Measurements from ENCODE around the gene MAP1LC3B.

MAP1LC3B gene

DNA sequence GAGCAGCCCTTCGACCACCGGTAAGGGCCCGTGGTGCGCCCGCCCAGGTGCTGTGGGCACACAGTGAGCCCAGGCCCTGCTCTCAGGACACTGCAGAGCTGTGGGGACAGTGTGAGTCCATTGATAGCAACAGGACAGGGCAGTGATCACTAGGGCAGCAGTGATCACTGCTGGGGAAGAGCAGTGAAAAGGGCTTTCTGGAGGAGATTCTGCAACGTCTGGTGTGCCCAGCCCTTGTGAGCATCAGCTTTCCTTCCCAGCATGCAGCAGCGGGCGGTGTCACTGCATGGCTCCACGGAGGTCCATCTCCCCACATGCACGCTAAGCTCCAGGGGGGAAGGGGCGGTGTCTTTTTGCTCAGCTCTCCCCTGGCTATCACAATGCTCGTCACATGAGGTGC is 32.1 kb downstream of the MAP1LC3B start:
- Histone ChIP-seq H2AK5ac (ENCODE audit: low read length, severe bottlenecking) (no peak overlapping the region), H2BK120ac (ENCODE audit: low read depth, low read length) (no peak overlapping the region), H2BK15ac (ENCODE audit: low read depth, poor library complexity, severe bottlenecking) (no peak overlapping the region), H3K14ac (ENCODE audit: low read length in 2 of 2) (no peak overlapping the region), H3K23ac (ENCODE audit: low read length in 2 of 2) (no peak overlapping the region), H3K4me3 (ENCODE audit: insufficient read depth in 1 of 2, low read depth in 1 of 2, low read length in 2 of 2) (no peak overlapping the region), H3K4me2 (ENCODE audit: low read length, poor library complexity, severe bottlenecking) (no peak overlapping the region), H3K18ac (ENCODE audit: low read depth in 1 of 2, low read length in 2 of 2) (no peak overlapping the region), H3K27ac (ENCODE audit: low read length, poor library complexity, severe bottlenecking) (no peak overlapping the region), H3K27me3 (ENCODE audit: control insufficient read depth in 1 of 2, insufficient read depth in 1 of 2, low read length in 2 of 2) (no peaks in the 10 kb centered on the region), H2BK5ac (ENCODE audit: low read depth, low read length, poor library complexity, severe bottlenecking) (no peak overlapping the region), H2AFZ (ENCODE audit: low read depth, low read length) (no peak overlapping the region), H3K79me1 (replicated peaks; ENCODE audit: low read length, poor library complexity, severe bottlenecking) (peaks cover 67% of the 10 kb centered on the region), H3K9ac (ENCODE audit: low read length) (no peak overlapping the region), H3K36me3 (ENCODE audit: control insufficient read depth in 1 of 2, insufficient read depth in 2 of 2, low read depth in 1 of 2, low read length in 2 of 2) (peaks cover 67 to 92% of the 10 kb centered on the region in 2 experiments), H3K9me3 (ENCODE audit: control insufficient read depth, low read length) (no peaks in the 10 kb centered on the region), H3K4ac (ENCODE audit: low read depth in 1 of 2, low read length in 2 of 2) (no peak overlapping the region), H2BK12ac (ENCODE audit: low read length in 2 of 2) (no peak overlapping the region), H3K4me1 (ENCODE audit: control insufficient read depth, insufficient read depth, low read depth, low read length) (peaks cover 6% of the 10 kb centered on the region), H4K8ac (ENCODE audit: low read length) (no peak overlapping the region), H4K91ac (ENCODE audit: low read length) (no peak overlapping the region)
- DNase-seq = no peak
- 88% methylated on average over 12 of the region's 12 CpGs for WGBS

DNA sequence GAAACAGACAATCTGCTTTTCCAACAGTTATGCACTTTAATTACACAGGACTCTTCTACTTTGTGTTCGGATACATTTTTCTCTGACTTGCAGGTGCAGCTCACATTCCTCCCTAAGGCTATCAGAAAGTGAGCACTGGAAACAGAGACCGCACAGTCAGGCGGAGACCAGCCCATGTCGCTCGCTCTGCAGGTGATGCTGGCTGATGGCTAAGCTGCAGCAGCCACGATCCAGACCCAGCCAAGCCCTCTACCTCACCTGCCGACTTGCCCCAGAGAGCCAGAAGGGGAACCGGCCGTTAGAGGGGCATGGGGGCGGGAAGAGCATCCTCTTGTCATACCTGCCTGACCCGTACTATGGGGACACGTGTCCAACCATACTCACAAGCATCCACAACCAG is 33.8 kb downstream of the MAP1LC3B start:
- H3K23ac ChIP-seq (ENCODE audit: low read length in 2 of 2) = no peak overlapping the region
- no peak overlapping the region for H2AK5ac ChIP-seq (ENCODE audit: low read length, severe bottlenecking)
- no peak overlapping the region for H2BK120ac ChIP-seq (ENCODE audit: low read depth, low read length)
- H2BK12ac ChIP-seq (ENCODE audit: low read length in 2 of 2) = no peak overlapping the region
- no peak overlapping the region for H4K8ac ChIP-seq (ENCODE audit: low read length)
- no peak overlapping the region for H2AFZ ChIP-seq (ENCODE audit: low read depth, low read length)
- no peak overlapping the region for H3K9ac ChIP-seq (ENCODE audit: low read length)
- no peaks in the 10 kb centered on the region for H3K27me3 ChIP-seq (ENCODE audit: control insufficient read depth in 1 of 2, insufficient read depth in 1 of 2, low read length in 2 of 2)
- no peak overlapping the region for H3K4ac ChIP-seq (ENCODE audit: low read depth in 1 of 2, low read length in 2 of 2)
- WGBS = 96% methylated on average over 12 of the region's 12 CpGs
- H3K27ac ChIP-seq (ENCODE audit: low read length, poor library complexity, severe bottlenecking) = no peak overlapping the region
- no peak overlapping the region for H2BK5ac ChIP-seq (ENCODE audit: low read depth, low read length, poor library complexity, severe bottlenecking)
- no peak overlapping the region for H3K4me2 ChIP-seq (ENCODE audit: low read length, poor library complexity, severe bottlenecking)
- no peaks in the 10 kb centered on the region for H3K9me3 ChIP-seq (ENCODE audit: control insufficient read depth, low read length)
- H3K4me3 ChIP-seq (ENCODE audit: insufficient read depth in 1 of 2, low read depth in 1 of 2, low read length in 2 of 2) = no peak overlapping the region
- H4K91ac ChIP-seq (ENCODE audit: low read length) = no peak overlapping the region
- peaks cover 6% of the 10 kb centered on the region for H3K4me1 ChIP-seq (ENCODE audit: control insufficient read depth, insufficient read depth, low read depth, low read length)
- H3K36me3 ChIP-seq (ENCODE audit: control insufficient read depth in 1 of 2, insufficient read depth in 2 of 2, low read depth in 1 of 2, low read length in 2 of 2) = peaks cover 62 to 89% of the 10 kb centered on the region in 2 experiments
- H2BK15ac ChIP-seq (ENCODE audit: low read depth, poor library complexity, severe bottlenecking) = no peak overlapping the region
- peaks cover 61% of the 10 kb centered on the region for H3K79me1 ChIP-seq (replicated peaks; ENCODE audit: low read length, poor library complexity, severe bottlenecking)
- DNase-seq = no peak
- H3K18ac ChIP-seq (ENCODE audit: low read depth in 1 of 2, low read length in 2 of 2) = no peak overlapping the region
- H3K14ac ChIP-seq (ENCODE audit: low read length in 2 of 2) = no peak overlapping the region

DNA sequence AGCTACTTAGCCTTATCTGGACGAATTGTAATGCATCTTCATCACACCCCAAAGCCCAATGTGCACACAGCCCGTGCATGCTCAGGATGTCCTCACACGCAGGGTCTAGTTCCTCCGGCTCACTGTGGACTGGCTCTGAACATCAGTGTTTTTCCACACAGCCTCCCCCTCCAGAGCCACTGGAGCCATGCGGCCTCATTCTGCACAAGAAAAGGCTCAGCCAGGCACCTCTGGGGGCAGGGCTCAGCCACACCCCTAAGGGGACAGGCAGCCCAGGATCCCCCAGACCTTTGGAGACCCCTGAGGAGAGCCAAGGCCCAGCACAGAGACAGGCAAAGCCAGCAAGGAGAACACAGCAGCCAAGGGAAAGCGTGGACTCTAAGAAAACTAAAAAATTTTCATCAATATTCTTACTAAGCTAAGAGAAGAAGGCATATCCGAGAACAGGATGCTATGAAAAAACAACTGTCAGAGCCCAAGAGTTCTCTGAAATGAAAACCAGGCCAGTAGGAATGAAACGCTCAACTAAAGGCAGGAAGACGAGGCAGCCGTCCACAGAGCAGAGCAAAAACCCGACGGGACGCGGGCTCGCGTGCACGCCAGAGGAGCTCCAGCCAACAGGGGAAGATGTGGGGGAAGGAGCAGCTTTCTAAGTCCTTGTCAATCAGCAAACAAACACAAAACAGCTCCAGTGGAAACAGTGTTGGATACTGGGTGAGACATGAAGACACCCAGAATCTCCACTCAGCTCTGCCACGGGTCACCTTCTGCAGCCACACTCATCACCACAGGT is 34.5 kb downstream of the MAP1LC3B start:
- Histone ChIP-seq H3K18ac (ENCODE audit: low read depth in 1 of 2, low read length in 2 of 2) (no peak overlapping the region), H4K91ac (ENCODE audit: low read length) (no peak overlapping the region), H4K8ac (ENCODE audit: low read length) (no peak overlapping the region), H3K27ac (ENCODE audit: low read length, poor library complexity, severe bottlenecking) (no peak overlapping the region), H3K79me1 (replicated peaks; ENCODE audit: low read length, poor library complexity, severe bottlenecking) (peaks cover 56% of the 10 kb centered on the region), H2BK5ac (ENCODE audit: low read depth, low read length, poor library complexity, severe bottlenecking) (no peak overlapping the region), H3K9me3 (ENCODE audit: control insufficient read depth, low read length) (no peaks in the 10 kb centered on the region), H3K4me2 (ENCODE audit: low read length, poor library complexity, severe bottlenecking) (no peak overlapping the region), H3K9ac (ENCODE audit: low read length) (no peak overlapping the region), H2BK15ac (ENCODE audit: low read depth, poor library complexity, severe bottlenecking) (no peak overlapping the region), H3K14ac (ENCODE audit: low read length in 2 of 2) (no peak overlapping the region), H2BK12ac (ENCODE audit: low read length in 2 of 2) (no peak overlapping the region), H2AK5ac (ENCODE audit: low read length, severe bottlenecking) (no peak overlapping the region), H3K23ac (ENCODE audit: low read length in 2 of 2) (no peak overlapping the region), H3K4ac (ENCODE audit: low read depth in 1 of 2, low read length in 2 of 2) (no peak overlapping the region), H3K4me1 (ENCODE audit: control insufficient read depth, insufficient read depth, low read depth, low read length) (peaks cover 8% of the 10 kb centered on the region), H3K27me3 (ENCODE audit: control insufficient read depth in 1 of 2, insufficient read depth in 1 of 2, low read length in 2 of 2) (no peaks in the 10 kb centered on the region), H3K4me3 (ENCODE audit: insufficient read depth in 1 of 2, low read depth in 1 of 2, low read length in 2 of 2) (no peak overlapping the region), H2AFZ (ENCODE audit: low read depth, low read length) (no peak overlapping the region), H2BK120ac (ENCODE audit: low read depth, low read length) (no peak overlapping the region), H3K36me3 (ENCODE audit: control insufficient read depth in 1 of 2, insufficient read depth in 2 of 2, low read depth in 1 of 2, low read length in 2 of 2) (peaks cover 57 to 87% of the 10 kb centered on the region in 2 experiments)
- 83% methylated on average over 12 of the region's 18 CpGs for WGBS
- DNase-seq = no peak

DNA sequence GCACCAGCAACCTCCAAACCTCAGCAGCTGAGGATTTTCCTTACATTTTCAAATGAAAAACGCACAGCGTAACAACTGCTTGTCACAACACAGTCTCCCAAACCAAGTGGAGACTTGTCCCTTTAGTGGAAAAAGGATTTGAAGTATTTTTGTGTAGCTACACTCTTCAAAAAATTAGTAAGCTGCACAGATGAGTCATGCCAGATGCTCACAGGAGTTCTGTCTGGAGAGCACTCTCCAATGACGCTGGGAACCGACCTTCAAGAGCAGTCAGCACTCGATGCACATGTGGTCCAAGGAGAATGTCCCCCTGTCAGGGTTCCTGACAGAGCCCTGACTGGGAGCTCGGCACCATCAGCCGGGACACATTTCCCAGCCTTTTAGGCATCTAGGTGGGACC is 39.8 kb downstream of the MAP1LC3B start:
- H3K4me1 ChIP-seq (ENCODE audit: control insufficient read depth, insufficient read depth, low read depth, low read length) = peaks cover 25% of the 10 kb centered on the region
- H3K79me1 ChIP-seq (replicated peaks; ENCODE audit: low read length, poor library complexity, severe bottlenecking) = peaks cover 42% of the 10 kb centered on the region
- no peak overlapping the region for H2BK15ac ChIP-seq (ENCODE audit: low read depth, poor library complexity, severe bottlenecking)
- no peak overlapping the region for H3K23ac ChIP-seq (ENCODE audit: low read length in 2 of 2)
- H3K18ac ChIP-seq (ENCODE audit: low read depth in 1 of 2, low read length in 2 of 2) = peak overlapping the region; percentile 5 to 58
- H2BK12ac ChIP-seq (ENCODE audit: low read length in 2 of 2) = no peak overlapping the region
- WGBS = 22% methylated on average over 5 of the region's 7 CpGs
- no peaks in the 10 kb centered on the region for H3K9me3 ChIP-seq (ENCODE audit: control insufficient read depth, low read length)
- no peak overlapping the region for H3K4ac ChIP-seq (ENCODE audit: low read depth in 1 of 2, low read length in 2 of 2)
- H4K8ac ChIP-seq (ENCODE audit: low read length) = no peak overlapping the region
- H3K27ac ChIP-seq (ENCODE audit: low read length, poor library complexity, severe bottlenecking) = no peak overlapping the region
- no peak overlapping the region for H3K4me2 ChIP-seq (ENCODE audit: low read length, poor library complexity, severe bottlenecking)
- H2BK5ac ChIP-seq (ENCODE audit: low read depth, low read length, poor library complexity, severe bottlenecking) = no peak overlapping the region
- peaks cover 35 to 56% of the 10 kb centered on the region in 2 experiments for H3K36me3 ChIP-seq (ENCODE audit: control insufficient read depth in 1 of 2, insufficient read depth in 2 of 2, low read depth in 1 of 2, low read length in 2 of 2)
- H3K14ac ChIP-seq (ENCODE audit: low read length in 2 of 2) = no peak overlapping the region
- H4K91ac ChIP-seq (ENCODE audit: low read length) = no peak overlapping the region
- H3K9ac ChIP-seq (ENCODE audit: low read length) = peak overlapping the region; percentile 31
- peak; percentile 91 for DNase-seq
- no peaks in the 10 kb centered on the region for H3K27me3 ChIP-seq (ENCODE audit: control insufficient read depth in 1 of 2, insufficient read depth in 1 of 2, low read length in 2 of 2)
- no peak overlapping the region for H2BK120ac ChIP-seq (ENCODE audit: low read depth, low read length)
- H2AK5ac ChIP-seq (ENCODE audit: low read length, severe bottlenecking) = no peak overlapping the region
- H2AFZ ChIP-seq (ENCODE audit: low read depth, low read length) = no peak overlapping the region
- no peak overlapping the region for H3K4me3 ChIP-seq (ENCODE audit: insufficient read depth in 1 of 2, low read depth in 1 of 2, low read length in 2 of 2)
